Tibial nerve (tissue), 4 donors: ENCODE results near the gene NR2C2.

Experiments used
- CTCF ChIP-seq, 5 experiments: fragments of 200-600 bp in 3 of 5; fragments of 450-650 bp in 2 of 5; sonication (generic) in 3 of 5; IDR thresholded peaks; one replicate each; pipeline ENCODE4 v1.5.1; 2016 to 2019; ENCODE audit warnings: antibody characterized with exemption in 5 of 5, mild to moderate bottlenecking in 3 of 5, moderate library complexity in 2 of 5
- EP300 ChIP-seq, 2 donors: sonication (generic); formaldehyde crosslinking; IDR thresholded peaks; one replicate each; pipeline ENCODE4 v1.6.1; 2017; ENCODE audit warnings: antibody characterized with exemption in 2 of 2, mild to moderate bottlenecking in 1 of 2

GRCh38 chr3:15041950-15042349 is 94.6 kb downstream of the NR2C2 start:
- no peak for TF ChIP-seq EP300 (IDR thresholded peaks at IDR 0.05)
- no peak for TF ChIP-seq CTCF (IDR thresholded peaks at IDR 0.05)
